Retinal pigment epithelial cell (primary cell): ENCODE data around the gene CACNB2.

Experiments used
- DNase-seq: peaks from one replicate; pipeline ENCODE4 v3.0.0-alpha.2; 2010; ENCODE audit warnings: low read depth
- H3K4me3 ChIP-seq: 2 replicates; pipeline ENCODE4 v1.5.1; 2011; ENCODE audit warnings: mild to moderate bottlenecking, low read length, control low read depth, moderate library complexity
- TF ChIP-seq, protein P1 (sequence below): conservative IDR thresholded peaks from 2 replicates; pipeline ENCODE4 v1.5.1; 2011; ENCODE audit warnings: low read depth, low read length, control low read depth, inconsistent platforms

Gene CACNB2

DNA sequence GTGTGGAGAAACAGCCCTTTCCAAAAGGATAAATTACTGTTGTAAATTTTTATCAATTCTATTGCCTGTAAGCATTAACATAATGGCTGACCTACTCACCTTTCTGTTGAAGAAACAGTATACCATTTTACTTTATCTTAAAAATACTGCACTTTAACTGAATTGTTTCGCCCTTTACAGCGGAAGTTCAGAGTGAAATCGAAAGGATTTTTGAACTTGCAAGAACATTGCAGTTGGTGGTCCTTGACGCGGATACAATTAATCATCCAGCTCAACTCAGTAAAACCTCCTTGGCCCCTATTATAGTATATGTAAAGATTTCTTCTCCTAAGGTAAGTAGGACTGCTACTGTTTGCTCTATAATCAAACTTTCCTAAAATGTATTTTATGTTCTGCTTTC is 393.7 kb downstream of the CACNB2 start:
- H3K4me3 ChIP-seq = no peak overlapping the region
- DNase-seq = no peak
- TF ChIP-seq, protein P1, sequence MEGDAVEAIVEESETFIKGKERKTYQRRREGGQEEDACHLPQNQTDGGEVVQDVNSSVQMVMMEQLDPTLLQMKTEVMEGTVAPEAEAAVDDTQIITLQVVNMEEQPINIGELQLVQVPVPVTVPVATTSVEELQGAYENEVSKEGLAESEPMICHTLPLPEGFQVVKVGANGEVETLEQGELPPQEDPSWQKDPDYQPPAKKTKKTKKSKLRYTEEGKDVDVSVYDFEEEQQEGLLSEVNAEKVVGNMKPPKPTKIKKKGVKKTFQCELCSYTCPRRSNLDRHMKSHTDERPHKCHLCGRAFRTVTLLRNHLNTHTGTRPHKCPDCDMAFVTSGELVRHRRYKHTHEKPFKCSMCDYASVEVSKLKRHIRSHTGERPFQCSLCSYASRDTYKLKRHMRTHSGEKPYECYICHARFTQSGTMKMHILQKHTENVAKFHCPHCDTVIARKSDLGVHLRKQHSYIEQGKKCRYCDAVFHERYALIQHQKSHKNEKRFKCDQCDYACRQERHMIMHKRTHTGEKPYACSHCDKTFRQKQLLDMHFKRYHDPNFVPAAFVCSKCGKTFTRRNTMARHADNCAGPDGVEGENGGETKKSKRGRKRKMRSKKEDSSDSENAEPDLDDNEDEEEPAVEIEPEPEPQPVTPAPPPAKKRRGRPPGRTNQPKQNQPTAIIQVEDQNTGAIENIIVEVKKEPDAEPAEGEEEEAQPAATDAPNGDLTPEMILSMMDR = no peak

DNA sequence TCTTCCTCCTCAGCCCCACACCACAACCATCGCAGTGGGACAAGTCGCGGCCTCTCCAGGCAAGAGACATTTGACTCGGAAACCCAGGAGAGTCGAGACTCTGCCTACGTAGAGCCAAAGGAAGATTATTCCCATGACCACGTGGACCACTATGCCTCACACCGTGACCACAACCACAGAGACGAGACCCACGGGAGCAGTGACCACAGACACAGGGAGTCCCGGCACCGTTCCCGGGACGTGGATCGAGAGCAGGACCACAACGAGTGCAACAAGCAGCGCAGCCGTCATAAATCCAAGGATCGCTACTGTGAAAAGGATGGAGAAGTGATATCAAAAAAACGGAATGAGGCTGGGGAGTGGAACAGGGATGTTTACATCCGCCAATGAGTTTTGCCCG is 399.1 kb downstream of the CACNB2 start:
- TF ChIP-seq, protein P1 = no peak
- no peak for DNase-seq
- H3K4me3 ChIP-seq = no peak overlapping the region

DNA sequence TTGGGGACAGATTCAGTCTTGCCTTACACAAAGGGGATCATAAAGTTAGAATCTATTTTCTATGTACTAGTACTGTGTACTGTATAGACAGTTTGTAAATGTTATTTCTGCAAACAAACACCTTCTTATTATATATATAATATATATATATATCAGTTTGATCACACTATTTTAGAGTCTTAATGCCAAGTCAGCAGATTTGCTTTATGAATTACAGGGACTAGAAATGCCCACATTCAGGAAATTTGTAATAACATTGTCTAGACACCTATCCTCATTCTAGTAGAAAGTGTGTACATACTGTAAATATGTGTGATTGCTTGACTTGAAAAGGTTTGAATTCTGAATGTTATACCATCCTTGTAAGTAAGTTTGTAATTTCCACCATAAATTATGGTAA is 400.0 kb downstream of the CACNB2 start:
- TF ChIP-seq, protein P1 = no peak
- no peak for DNase-seq
- H3K4me3 ChIP-seq = no peak overlapping the region

DNA sequence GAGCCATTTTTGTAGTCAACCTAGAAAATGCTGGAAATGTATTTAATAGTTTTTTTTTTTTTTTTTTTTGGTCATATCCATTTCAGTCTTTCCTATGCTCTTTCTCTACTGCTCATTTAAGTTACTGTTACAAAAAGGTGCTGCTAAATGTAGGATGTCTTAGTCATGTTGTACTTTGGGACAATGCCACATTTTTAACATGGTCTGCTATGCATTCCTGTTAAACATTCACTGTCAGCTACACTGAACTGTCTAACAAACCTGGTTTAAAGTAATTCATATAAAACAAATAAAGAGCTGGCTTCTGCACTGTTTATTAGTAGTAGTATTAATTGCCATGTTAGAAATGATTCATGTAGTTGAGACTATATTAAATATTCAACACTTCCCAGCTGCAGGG is 402.6 kb downstream of the CACNB2 start:
- DNase-seq = no peak
- H3K4me3 ChIP-seq = no peak overlapping the region
- TF ChIP-seq, protein P1 = no peak

DNA sequence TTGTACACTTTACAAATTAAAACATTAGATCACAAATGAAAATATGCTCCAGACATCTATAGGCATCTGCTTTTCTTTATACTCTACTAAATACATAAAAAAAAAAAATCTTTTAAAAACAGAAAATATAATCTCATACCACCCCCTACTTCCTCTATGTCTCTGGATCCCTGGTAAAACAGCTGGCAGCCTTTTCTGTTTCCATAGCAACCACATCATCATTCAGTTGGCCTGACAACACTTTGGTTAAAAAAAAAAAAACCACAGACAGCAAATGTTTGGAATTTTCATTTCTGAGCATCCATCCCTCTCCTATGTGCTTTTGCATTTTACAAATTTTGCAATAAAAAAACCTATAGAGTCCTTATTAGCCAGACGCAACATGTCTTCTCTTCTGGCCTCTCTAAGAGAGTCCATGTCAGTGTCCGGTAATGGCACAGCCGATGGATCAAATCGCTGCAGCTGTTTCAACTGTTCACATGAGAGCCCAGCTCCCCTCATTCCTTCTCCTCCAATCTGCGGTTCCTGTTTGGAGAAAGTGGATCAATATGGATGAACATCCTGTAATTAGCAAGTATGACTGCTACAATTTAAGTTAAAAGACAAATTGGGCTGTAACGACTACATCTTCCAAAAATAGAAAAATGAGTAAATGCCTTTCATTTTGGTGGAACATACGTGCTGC is 405.5 kb downstream of the CACNB2 start:
- no peak overlapping the region for H3K4me3 ChIP-seq
- TF ChIP-seq, protein P1 = no peak
- no peak for DNase-seq

DNA sequence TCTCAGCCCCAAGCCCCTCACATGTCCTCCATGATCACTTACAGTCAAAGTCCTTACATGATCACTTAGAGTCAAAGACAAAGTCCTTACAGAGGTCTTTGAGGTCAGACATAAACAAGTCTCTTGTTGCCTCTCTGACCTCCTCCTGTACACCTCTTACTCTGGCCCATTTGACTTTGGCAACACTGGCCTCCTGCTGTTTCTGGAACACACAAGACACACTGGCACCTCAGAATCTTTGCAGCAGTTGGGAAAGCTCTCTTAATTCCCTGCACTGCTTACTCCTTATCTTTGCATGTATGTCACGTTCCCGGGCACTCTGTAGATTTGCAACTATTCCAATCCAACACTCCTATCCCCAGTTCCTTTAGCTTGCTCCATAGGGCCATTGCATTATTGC is 408.9 kb downstream of the CACNB2 start:
- no peak overlapping the region for H3K4me3 ChIP-seq
- DNase-seq = no peak
- TF ChIP-seq, protein P1 = no peak

DNA sequence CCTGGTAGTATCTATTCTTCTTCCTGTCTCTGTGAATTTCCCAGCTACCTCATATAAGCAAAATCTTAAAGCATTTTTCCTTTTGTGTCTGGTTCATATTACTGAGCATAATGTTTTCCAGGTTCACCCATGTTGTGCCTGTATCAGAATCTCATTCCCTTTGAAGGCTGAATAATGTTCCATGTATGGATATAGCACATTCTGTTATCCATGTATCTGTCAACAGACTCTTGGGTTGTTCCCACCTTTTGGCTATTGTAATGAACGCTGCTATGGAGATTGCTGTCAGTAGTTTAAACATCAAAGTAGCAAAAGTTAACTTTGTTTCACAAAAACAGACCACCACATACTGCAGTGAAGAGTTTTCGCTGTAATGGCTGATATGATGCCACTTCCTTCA is 411.2 kb downstream of the CACNB2 start:
- DNase-seq = no peak
- H3K4me3 ChIP-seq = no peak overlapping the region
- TF ChIP-seq, protein P1 = no peak
